HG03097 (cell line): ENCODE results near the gene TTC13.

ENCODE experiments used
- ATAC-seq: cut with Tn5 transposase; IDR thresholded peaks from one replicate; pipeline ENCODE4 v1.9.1; 2021; ENCODE audit not compliant: unreplicated experiment, low FRiP score

The TTC13 gene

DNA sequence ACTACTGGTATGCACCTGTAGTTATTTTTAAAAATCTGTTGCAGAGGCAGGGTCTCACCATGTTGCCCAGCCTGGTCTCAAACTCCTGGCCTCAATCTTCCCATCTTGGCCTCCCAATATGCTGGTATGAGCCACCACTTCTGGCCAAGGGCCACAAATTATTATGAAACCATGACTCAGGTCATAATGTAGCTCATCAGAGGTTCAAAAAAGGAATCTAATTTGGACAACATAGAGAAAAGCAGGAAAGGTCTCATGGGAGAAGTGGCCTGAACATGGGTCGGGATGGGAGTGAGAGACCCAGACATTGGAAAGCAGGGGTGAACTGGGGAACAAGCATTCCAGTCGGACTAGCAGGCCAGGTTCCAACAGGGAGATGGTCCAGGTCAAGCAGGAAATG, 65.2 kb downstream of the TTC13 start:
- no peak for ATAC-seq

DNA sequence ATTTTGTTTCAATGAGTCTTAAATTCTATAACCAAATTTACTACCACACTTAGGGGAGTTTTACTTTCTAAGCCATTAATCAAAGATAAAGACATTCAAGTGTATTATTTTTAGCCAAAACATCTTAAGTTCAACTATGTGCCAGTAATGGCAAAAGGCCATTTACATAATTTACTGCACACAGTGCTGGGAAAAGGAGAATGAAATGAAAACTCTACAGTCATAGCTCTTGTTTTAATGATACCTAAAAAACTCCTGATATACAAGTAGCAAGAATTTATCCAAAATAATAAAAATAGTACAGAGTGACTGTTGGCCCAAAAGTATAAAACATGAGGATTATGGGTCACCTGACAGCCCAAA, 67.9 kb downstream of the TTC13 start:
- ATAC-seq = no peak

DNA sequence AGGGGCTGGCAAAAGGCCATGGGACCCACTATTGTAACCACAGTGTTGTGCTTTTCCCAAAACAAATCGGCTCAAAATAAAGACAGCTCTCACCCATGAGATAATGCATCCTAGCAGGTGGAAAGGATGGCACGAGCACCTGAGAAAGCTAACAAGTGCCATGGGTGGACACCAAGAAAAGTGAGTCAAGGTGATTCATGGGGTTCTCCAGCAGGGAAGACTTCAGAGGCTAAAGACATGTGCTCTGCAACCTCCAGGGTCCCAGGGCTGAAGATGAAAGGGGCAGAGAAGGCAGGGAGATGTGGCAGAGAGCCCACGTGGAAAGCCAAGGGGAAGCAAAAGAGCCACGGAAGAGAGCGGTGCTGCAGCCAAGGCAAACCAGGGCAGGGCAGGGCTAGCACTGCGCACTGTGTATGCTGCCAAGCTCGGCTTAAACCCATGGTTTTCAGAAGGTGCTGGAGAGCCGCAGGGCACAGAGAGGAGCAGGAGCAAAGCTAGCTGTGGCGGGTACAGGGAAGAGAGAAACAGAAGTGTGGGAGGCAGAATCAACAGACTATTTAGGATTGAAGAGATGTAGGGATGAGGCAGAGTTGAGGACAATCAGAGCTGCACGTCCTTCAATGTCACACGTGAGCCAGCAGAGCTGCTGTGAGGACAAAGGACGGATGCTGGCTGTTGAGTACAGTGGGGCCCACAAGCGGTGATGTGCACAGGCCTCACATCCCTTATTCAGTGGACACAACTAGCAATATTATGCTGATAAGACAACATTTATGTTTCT, 68.5 kb downstream of the TTC13 start:
- ATAC-seq = no peak

DNA sequence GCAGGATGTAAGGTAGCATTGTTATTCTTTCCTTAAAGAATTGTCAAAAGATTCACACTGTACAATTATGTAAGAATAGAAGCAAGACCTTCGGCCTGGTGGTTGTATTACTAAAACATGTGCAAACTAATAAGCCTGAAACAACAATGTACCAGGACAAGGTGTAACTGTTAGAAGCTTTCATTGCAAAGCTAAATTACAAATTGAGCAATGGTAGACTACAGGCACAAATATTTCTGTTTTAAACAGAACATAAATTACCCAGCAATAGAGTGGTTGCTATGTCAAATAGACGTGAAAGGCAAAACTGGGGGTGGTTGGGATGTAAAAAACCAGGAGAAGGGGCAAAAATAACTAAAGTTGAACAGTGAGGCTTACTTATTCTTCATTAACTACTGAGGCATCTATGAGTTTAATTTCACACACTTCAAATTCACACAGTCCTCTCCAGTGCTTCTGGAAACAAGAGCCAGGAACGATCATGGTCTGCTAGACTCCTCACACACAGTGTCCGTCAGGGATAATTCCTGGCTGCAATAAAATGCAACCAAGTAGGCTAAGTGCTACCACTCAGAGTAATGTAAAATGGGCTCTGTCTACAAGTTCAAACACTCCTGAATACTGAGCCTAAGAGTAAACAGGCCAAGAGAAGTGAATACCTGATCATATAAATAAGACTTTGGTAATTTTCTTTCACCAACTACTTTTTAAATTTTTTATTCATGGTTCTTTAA, 71.0 kb downstream of the TTC13 start:
- ATAC-seq = no peak

DNA sequence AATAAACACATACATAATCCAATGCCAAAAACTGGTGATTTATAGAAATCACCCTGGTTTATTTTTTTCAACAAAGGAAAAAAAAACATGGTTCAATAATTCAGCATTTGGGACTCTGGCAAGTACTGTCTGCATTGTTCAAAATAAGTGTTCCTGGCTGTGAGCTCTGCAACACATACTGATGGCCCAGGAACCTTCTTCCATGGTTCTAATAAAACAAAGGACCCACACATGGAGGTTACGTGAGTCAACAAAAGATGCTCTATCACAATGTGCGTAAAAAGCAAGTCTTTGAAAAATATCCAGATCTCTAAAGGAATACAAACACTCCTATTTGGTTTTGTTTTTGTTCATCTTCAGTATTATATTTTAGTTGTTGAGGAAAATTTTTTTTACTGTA, 72.4 kb downstream of the TTC13 start:
- ATAC-seq = no peak

DNA sequence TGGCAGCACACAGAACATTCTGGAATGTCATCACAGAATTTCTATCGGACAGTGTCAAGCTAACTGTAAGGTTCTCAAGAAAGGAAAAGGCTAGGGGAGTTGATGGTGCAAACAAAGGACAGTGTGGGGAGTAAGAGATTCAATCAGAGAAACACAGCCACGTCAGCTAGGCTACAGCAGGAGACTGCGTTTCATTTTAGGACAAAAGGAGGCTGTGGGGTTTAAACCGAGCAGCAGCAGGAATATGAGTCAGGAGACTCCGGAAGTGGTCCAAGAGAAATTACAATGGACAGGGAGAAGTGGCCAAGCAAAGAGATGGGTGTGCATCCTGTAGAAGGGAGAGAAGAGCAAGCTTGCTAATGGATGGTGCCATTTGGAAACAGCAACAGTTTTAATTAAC, 72.9 kb downstream of the TTC13 start:
- ATAC-seq = no peak

DNA sequence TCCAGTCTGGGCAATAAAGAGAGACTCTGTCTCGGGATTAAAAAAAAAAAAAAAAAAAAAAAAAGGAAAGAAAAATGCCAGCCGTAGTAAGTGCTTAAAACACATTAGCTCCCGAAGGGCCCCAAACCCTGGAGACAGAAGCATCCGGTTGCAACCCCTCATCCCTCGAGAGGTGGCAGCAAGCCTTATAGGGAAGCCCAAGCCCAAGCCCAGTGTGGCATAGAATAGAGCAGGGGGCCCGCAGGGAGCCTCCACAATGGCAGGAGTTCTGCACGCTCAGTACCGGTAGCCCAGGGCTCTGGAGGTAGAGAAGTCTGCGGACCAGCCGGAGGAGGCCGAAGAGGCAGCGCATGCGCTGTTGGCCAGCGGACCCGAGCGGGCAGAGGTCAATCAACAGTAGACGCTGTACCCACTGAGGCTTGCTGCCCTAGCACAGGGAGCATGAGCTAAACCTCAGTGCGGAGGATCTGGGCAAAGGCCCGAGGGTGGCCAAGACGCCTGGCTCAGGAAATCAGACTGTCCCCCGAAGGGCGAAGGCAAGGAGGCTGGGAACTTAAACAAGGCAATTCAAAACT, 76.2 kb downstream of the TTC13 start:
- no peak for ATAC-seq

DNA sequence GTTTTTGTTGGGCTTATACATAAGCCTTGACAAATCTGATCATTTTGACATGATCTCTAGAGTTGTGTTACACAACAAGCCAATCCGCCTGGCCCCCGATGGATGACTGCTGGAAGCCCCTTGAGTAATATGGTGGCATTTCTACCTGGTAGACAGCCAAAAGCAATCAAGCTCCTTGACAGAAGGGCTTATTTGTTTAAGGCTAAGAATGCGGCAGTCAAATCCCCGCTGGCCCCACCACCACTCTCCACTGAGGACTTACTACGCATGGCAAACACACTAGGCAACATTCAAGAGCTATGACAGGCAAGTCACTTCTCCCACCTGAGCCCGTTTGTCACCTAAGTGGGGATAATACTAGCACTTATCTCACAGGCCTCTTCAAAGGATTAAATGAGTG, 77.0 kb downstream of the TTC13 start:
- no peak for ATAC-seq

DNA sequence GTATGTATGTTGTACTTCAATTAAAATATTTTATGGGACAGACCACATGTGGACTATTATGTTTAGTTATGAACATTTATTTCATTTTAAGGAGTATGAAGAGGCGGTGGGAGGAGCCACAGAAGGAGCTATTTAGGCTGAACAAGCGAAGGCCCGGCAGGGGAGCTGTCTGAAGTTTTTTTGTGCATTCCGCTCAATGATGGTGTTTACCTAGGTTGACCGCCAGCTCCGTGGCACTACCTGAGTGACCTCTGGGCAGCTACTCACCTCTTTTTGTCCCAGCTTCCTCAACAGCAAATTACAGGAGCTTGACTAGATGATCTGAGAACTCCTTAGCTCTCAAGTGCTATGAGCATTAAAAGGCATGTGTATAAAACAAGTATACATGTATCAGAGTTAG, 77.7 kb downstream of the TTC13 start:
- no peak for ATAC-seq

DNA sequence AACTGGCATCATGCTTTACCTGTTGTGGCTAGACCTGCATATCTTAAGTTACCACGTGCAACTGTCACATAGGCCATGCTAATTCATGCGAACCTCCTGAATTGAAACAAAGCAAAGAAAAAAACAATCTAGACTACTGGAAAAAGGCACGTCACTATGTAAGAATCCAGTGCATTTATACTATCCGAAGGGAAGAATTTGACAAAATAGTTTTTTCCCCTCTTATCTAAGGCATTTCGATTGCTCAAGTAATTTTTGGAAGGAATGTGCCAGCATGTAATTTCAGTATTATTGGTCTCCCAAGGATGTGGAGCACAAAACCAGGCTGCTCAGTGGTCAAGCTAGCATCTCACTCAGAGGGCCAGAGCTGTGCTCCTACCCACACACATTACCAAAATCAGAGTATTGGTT, 78.8 kb downstream of the TTC13 start:
- no peak for ATAC-seq

DNA sequence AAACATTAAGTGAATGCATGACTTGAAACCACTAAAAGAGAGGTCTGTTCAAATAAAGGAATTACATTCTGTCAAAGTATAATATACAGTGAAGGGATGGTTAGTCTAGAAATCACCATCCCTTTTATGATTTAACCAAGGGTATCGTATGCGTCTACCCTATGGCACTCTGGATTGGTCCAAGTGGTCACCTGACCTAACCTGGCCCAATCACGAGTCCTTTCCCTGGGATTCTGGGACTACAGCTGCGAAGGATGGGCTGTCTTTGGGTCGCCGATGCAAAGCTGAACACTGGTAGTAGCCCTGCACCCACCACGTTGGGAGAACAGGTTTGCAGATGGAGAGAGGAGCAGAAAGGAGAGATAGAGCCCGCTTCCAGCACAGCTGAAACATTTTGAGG, 79.9 kb downstream of the TTC13 start:
- ATAC-seq = no peak

DNA sequence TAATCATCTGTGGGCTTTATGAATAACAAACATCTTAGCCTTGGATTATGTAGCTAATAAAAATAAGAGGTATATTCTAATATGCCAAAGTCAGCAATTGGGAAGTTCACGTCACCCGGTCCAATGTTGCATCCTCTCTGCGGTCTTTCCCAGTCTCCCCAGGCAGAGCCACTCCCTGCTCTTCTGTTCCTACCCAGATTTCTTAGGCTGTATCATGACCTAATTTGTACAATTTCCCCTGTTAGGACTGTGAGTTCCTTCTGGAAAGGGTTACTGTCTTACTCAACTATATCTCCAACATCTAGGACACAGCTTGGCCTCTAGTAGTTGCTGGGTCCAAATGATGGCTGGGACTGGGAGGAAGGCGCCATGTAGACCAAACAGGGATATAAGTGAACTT, 80.5 kb downstream of the TTC13 start:
- ATAC-seq = no peak

DNA sequence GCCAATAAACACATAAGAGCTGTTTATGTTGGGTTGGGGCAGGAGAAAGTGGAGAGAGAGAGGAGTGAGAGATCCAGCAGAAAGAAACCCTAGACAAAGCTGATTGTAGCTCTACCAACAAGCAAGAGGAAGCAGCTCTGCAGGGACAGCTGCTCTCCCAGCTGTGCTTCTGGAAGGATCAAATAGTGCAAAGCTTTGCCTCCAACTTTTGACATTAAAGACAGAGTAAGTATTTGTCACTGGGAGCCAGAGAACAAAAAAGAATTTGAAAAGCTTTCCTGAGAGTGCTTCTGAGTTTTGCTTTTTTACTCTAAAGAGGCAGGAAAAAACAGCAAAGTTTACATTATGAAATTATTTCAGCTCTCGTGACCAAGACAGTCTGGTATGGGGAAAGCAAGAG, 81.9 kb downstream of the TTC13 start:
- ATAC-seq = no peak

DNA sequence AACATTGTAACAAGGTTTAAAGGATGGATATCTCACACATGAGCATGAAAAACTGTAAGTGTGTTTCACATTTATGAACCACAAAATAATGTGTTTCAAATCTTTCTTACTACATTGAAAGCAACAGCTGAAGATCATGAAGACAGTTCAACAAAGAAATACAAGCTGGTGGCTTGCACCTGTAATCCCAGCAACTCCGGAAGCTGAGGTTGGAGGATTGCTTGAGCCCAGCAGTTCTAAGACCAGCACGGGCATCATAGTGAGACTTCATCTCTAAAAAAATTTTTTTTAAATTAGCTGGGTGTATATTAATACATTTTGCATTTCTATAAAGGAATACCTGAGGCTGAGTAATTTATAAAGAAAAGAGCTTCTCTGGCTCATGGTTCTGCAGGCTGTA, 83.2 kb downstream of the TTC13 start:
- ATAC-seq = no peak

DNA sequence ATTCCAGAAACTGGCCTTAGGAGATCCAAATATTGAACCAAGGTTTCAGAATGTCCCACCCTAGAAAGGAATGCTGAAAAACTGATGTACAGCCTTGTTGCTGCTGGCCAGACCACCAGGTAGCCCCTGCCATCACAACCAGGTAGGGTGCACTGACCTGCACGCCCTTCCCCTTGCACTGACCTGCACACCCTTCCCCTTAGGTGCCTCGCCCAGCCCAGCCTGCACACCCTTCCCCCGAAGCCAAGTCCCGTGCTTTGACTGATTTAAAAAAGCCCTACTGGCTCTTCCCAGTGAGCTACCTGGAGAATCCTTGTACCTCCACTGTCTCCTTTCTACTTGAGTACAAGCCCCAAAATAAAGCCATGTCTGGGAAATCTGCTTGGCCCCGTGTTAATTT, 84.0 kb downstream of the TTC13 start:
- ATAC-seq = no peak

DNA sequence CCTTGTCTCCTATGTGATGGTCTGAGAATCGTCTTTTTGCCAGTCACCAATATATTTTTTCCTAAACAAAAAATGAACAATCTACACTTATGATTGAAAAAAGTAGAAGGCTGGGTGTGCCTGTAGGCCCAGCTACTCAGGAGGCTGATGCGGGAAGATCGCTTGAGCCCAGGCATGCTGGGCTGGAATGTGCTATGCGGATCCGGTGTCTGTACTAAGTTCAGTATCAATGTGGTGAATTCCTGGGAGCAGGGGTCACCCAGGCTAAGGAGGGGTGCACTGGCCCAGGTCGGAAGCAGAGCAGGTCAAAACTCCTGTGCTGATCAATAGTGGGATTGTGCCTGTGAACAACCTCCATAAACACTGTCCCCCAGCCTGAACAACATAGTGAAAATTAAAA, 84.6 kb downstream of the TTC13 start:
- ATAC-seq = no peak

DNA sequence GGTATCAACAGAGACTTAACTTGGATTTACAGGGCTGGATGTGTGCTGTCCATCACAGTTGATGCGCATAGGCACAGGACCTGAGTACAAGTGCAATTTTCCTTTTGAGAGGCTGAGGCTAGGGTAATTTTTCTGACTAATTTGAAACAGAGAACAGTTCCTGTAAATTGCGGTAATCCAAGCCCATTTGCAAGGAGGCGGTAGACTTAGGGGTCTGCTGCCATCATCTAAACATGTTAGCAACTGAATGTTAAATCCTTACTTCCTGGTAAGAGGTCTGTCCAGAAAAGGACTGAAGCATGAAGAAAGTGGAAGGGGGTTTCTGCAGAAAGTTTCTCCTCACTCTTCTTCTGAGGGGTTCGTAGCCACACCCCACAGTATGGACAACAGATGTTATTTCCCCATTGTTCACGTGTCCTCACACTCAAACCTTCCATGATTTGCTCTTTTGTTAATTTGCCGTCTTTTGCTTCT, 86.6 kb downstream of the TTC13 start:
- ATAC-seq = no peak

DNA sequence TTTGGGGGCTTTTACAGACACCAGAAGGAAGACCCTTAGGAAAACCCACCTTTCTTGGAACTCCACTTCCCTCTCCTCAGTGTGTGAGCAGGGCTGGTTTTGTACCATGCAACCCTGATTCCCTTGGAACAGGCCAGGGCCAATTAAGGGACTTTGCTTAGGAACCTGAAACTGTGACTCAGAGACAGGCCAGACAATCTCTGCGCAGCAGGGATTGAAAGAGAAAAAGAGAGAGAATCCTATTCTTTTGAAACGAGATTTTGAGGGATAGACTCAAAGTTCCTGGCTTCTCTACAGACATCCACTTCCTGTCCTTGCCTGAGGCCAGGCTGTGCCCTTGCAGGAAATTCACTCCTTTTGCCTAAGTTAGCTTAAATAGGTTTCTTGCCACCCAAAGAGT, 87.2 kb downstream of the TTC13 start:
- ATAC-seq = no peak

DNA sequence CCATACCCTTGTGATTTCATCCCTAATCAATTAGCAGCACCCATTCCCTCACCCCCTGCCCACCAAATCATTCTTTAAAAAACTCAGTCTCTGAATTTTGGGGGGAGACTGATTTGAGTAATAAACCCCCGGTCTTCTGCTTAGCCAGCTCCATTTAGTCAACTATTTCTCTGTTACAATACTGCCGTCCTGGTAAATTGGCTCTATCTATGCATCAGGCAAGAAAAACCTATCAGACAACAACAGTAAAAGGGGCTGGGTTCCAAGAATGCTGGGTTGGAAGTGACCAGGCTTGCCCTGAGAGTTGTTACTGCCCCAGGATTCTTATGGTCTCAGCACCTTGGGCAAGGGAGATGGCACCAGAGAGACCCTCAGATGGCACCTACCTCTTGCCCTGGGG, 94.0 kb downstream of the TTC13 start:
- no peak for ATAC-seq

DNA sequence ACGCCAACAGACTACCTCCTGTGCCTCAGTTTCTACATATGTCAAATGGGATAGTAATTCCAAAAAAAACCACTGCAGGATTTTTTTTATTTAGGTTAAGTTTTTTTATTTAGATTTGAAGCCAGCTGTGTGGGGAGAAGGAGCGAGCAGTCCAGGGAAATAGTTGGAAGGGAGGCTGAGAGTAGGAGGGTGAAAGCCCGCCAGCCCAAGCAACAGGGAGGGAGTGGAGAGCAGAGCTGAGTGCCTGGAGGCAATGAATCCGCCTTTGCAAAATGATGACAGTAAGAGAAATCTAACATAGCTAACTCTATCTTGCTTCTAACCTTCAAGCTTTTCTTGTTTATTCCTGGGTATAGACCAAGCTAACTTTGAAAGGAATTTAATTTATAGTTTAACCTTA, 94.7 kb downstream of the TTC13 start:
- no peak for ATAC-seq

DNA sequence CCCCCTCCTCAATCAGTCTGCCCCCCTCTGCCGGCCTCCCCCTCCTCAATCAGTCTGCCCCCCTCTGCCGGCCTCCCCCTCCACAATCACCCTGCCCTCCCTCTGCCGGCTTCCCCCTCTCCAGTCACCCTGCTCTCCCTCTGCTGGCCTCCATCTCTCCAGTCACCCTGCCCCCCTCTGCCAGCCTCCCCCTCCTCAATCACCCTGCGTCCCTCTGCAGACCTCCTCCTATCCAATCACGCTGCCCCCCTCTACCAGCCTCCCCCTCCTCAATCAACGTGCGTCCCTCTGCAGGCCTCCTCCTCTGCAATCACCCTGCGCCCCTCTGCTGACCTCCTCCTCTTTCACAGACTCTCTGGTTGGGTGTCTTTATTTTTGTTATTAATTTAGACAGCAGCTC, 98.9 kb downstream of the TTC13 start:
- no peak for ATAC-seq

DNA sequence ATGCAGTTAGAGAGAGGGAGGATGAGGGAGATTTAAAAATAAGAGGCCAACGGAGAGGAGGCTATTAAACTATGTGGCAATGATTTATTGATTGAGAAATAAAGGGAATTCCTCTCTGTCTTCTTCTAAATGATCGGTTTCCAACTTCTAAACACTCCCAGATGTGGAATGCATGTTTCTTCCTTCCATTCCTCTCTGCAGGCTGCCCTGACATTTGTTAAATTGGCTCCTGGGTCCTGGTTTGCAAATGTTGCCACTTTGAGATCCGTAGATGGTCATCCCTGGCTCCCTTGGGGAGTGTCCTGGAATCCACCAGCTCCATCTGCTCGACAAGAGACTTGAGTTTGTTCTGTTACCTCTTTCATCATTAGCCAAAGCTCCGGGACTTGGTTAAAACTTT, 100.1 kb downstream of the TTC13 start:
- ATAC-seq = no peak
